HEK293T (cell line): ENCODE data around the gene LDHAL6A.
A peak's percentile ranks its signal among the peaks of the same experiment; 100 is the strongest.

ENCODE experiments used
- CTCF ChIA-PET: fragments of 350-600 bp; formaldehyde crosslinking; extraction: SDS; loops from one replicate; lab custom pipeline; 2021; ENCODE audit warnings: antibody characterized with exemption, inconsistent platforms; lab: Yijun Ruan, JAX
- POLR2A ChIA-PET: fragments of 350-600 bp; formaldehyde crosslinking; extraction: SDS; loops from one replicate; lab custom pipeline; 2020; ENCODE audit warnings: antibody characterized with exemption, inconsistent platforms; lab: Yijun Ruan, JAX
- DNase-seq: peaks from one replicate; pipeline ENCODE4 v3.0.0; 2012; ENCODE audit warnings: mixed read lengths; ENCODE audit errors: extremely low spot score
- ARNT ChIP-seq: fragments of 450-650 bp; IDR thresholded peaks from 2 replicates; pipeline ENCODE4 v1.6.1; 2017; ENCODE audit warnings: mild to moderate bottlenecking
- BHLHE40 ChIP-seq: fragments of 450-650 bp; IDR thresholded peaks from 2 replicates; pipeline ENCODE4 v1.6.1; 2016; ENCODE audit warnings: mild to moderate bottlenecking, moderate library complexity, borderline replicate concordance
- CTBP1 ChIP-seq: fragments of 450-650 bp; IDR thresholded peaks from 2 replicates; pipeline ENCODE4 v1.6.1; 2016; ENCODE audit warnings: borderline replicate concordance
- ELF4 ChIP-seq: fragments of 450-650 bp; IDR thresholded peaks from 2 replicates; pipeline ENCODE4 v1.6.1; 2017; ENCODE audit warnings: antibody characterized with exemption
- FOXA1 ChIP-seq: fragments of 450-650 bp; IDR thresholded peaks from 2 replicates; pipeline ENCODE4 v1.6.1; 2016; ENCODE audit warnings: mild to moderate bottlenecking
- FOXK2 ChIP-seq: fragments of 450-650 bp; IDR thresholded peaks from 2 replicates; pipeline ENCODE4 v1.6.1; 2016; ENCODE audit warnings: mild to moderate bottlenecking
- FOXM1 ChIP-seq: fragments of 450-650 bp; IDR thresholded peaks from 2 replicates; pipeline ENCODE4 v1.6.1; 2017; ENCODE audit warnings: mild to moderate bottlenecking, borderline replicate concordance
- HDGF ChIP-seq: fragments of 450-650 bp; IDR thresholded peaks from 2 replicates; pipeline ENCODE4 v1.6.1; 2017; ENCODE audit warnings: antibody characterized with exemption, borderline replicate concordance
- L3MBTL2 ChIP-seq: fragments of 450-650 bp; conservative IDR thresholded peaks from 2 replicates; pipeline ENCODE4 v1.6.1; 2016; ENCODE audit warnings: mild to moderate bottlenecking
- LEF1 ChIP-seq: fragments of 450-650 bp; IDR thresholded peaks from 2 replicates; pipeline ENCODE4 v1.6.1; 2017; ENCODE audit warnings: mild to moderate bottlenecking, borderline replicate concordance
- NFRKB ChIP-seq: fragments of 450-650 bp; IDR thresholded peaks from 2 replicates; pipeline ENCODE4 v1.6.1; 2016; ENCODE audit warnings: mild to moderate bottlenecking, moderate library complexity
- PKNOX1 ChIP-seq: fragments of 450-650 bp; IDR thresholded peaks from 2 replicates; pipeline ENCODE4 v1.6.1; 2016
- SP1 ChIP-seq: fragments of 450-650 bp; IDR thresholded peaks from 2 replicates; pipeline ENCODE4 v1.6.1; 2017
- SUZ12 ChIP-seq: fragments of 450-650 bp; IDR thresholded peaks from 2 replicates; pipeline ENCODE4 v1.6.1; 2016; ENCODE audit warnings: mild to moderate bottlenecking
- TARDBP ChIP-seq: fragments of 450-650 bp; IDR thresholded peaks from 2 replicates; pipeline ENCODE4 v1.6.1; 2016
- ZNF384 ChIP-seq: fragments of 450-650 bp; IDR thresholded peaks from 2 replicates; pipeline ENCODE4 v1.6.1; 2016

Gene LDHAL6A

GRCh38 chr11:18522388-18522787, 66.7 kb downstream of the LDHAL6A start:
- POLR2A ChIA-PET, result no interaction called here
- TF ChIP-seq ELF4 (no peak), ARNT (no peak)
- peak; percentile 26 for DNase-seq
- CTCF ChIA-PET, result no interaction called here

GRCh38 chr11:18523084-18523483, 67.4 kb downstream of the LDHAL6A start:
- no peak for DNase-seq
- POLR2A ChIA-PET, result interaction anchor here (0.6 kb wide), 1 partner anchor 235 kb away, joined by 3 read pairs; no protein-coding TSS in a partner anchor
- TF ChIP-seq L3MBTL2, result no peak
- no peak for TF ChIP-seq FOXA1
- TF ChIP-seq CTBP1, result no peak
- no peak for TF ChIP-seq ZNF384
- no peak for TF ChIP-seq TARDBP
- TF ChIP-seq ARNT, result no peak
- TF ChIP-seq FOXK2, result no peak
- TF ChIP-seq SUZ12, result no peak
- TF ChIP-seq FOXM1, result no peak
- TF ChIP-seq LEF1, result no peak
- no peak for TF ChIP-seq SP1
- CTCF ChIA-PET, result no interaction called here

GRCh38 chr11:18524248-18524647, 68.6 kb downstream of the LDHAL6A start:
- CTCF ChIA-PET, result no interaction called here
- TF ChIP-seq FOXA1 (no peak), L3MBTL2 (no peak)
- POLR2A ChIA-PET, result no interaction called here
- DNase-seq, result no peak

- CTCF ChIA-PET, result no interaction called here
- POLR2A ChIA-PET, result interaction anchor here (0.5 to 2.5 kb wide), 16 partner anchors 8 to 539 kb away, joined by 3 to 22 read pairs (median 4); partner anchors contain the start of genes HPS5, LDHA, SPTY2D1 and UEVLD
- no peak for TF ChIP-seq LEF1
- TF ChIP-seq BHLHE40, result no peak
- TF ChIP-seq FOXA1, result no peak
- TF ChIP-seq L3MBTL2, result no peak
- TF ChIP-seq TARDBP, result no peak
- no peak for TF ChIP-seq NFRKB
- TF ChIP-seq CTBP1, result no peak
- no peak for TF ChIP-seq FOXK2
- TF ChIP-seq HDGF, result no peak
- TF ChIP-seq ELF4, result no peak
- TF ChIP-seq SP1, result no peak
- TF ChIP-seq PKNOX1, result no peak
- TF ChIP-seq ZNF384, result no peak
- no peak for TF ChIP-seq SUZ12
- no peak for TF ChIP-seq FOXM1
- no peak for TF ChIP-seq ARNT
- no peak for DNase-seq
Observed at GRCh38 chr11:18526130-18526520, 70.5 kb downstream of the LDHAL6A start.

DNA sequence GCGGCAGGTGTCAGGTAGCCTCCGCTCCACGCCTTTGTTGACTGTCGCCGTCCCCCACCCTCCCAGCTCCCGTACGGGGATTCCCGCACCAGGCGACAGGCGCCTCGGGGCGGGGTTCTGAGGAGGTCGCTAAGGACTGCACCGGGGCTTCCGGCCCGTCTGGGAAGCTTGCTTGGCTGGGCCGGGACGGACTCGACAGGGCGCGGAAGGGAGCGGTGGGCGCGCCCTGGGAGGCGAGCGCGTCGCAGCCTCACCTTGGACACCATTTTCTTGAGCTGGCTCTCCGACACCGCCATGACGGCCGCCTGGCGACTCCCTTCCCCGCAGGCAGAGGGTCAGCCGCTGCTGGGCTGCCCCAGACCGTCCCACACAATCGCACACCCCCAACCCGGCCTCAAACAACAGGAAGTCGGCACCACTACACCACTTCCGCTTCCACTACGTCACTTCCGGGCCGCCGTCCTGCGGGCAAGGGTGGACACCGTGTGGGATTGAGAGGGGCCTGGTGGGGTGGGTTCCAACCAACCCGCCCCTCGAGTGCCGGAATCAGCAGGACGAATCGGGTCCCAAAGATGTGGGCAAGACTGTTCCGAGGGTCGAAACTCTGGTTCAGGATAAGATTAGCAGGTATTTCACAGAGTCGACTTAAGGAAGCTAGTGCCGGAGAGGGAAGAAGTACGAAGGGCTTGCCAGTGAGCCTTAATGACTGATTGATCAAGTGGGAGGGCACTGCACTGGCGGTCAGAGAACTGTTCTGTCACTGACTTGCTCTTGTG, 71.1 kb downstream of the LDHAL6A start, which contains the start of gene TSG101:
Gene TSG101, minus strand, starts transcription at position 422 of the 776 bp plus-strand sequence. Its CDS starts 126 bp downstream, at position 296.
- POLR2A ChIA-PET, result interaction anchor here (0.5 to 2.5 kb wide), 17 partner anchors 9 to 540 kb away, joined by 3 to 22 read pairs (median 3); partner anchors contain the start of genes HPS5, LDHA, SPTY2D1 and UEVLD
- peak; percentile 93 for DNase-seq
- TF ChIP-seq SUZ12 (no peak), FOXM1 (no peak), LEF1 (no peak), SP1 (no peak), ELF4 (peak; percentile 91), ZNF384 (no peak), HDGF (no peak), PKNOX1 (peak; percentile 64), CTBP1 (peak; percentile 20; the same call in 1 of the 2 replicates)
- CTCF ChIA-PET, result no interaction called here

GRCh38 chr11:18527512-18527911, 71.9 kb downstream of the LDHAL6A start:
- peak; percentile 53 for TF ChIP-seq PKNOX1
- no peak for TF ChIP-seq SP1
- no peak for TF ChIP-seq FOXM1
- no peak for TF ChIP-seq ARNT
- no peak for TF ChIP-seq ZNF384
- peak; percentile 7 for DNase-seq

More at GRCh38 chr11:18527512-18527911, 71.9 kb downstream of the LDHAL6A start:
- ChIA-PET CTCF (no interaction called here), POLR2A (interaction anchor here (1.0 to 2.5 kb wide), 4 partner anchors 19 to 177 kb away, joined by 3 to 22 read pairs (median 5); partner anchors contain the start of genes LDHA and UEVLD)
